ENCODE data around the gene UROC1. TPM values are rescaled to one million over a fixed set of nuclear protein-coding genes. Genes with fewer than 3 reads are reported as not detected.

UROC1 gene
- total and polyA plus RNA-seq, 12 donors: 0.01 TPM; not detected in 11

DNA sequence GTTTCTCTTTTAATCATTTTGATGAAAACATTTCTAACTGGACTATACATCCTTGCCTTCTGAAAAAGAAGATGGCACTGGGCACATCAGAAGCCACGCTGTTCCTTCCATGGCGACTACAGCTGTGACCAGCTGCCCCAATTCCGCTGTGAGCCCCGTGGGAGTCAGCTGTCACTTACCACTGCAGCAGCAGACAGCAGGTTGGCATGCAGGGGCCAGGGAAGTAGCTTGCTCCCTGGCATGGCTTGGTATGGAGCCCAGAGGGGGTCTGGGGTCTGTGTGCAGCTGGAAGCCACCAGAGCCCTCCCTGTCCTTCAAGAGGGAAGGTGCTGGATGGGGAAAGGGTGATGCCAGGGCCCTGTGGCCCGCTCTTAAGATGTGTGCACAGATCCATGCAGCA lies 37.4 kb downstream of the UROC1 start:
- Histone ChIP-seq H3K4me1 (peaks cover 0 to 16% (median 6%) of the 10 kb centered on the region in 9 donors), H3K36me3 (no peaks in the 10 kb centered on the region), H3K9me3 (no peaks in the 10 kb centered on the region), H3K27ac (no peak overlapping the region), H3K4me3 (no peak overlapping the region), H3K27me3 (no peaks in the 10 kb centered on the region)
- intact Hi-C loops (cut with DNase I): no loop called here
- DNase-seq: no peak
- TF ChIP-seq, protein P1, sequence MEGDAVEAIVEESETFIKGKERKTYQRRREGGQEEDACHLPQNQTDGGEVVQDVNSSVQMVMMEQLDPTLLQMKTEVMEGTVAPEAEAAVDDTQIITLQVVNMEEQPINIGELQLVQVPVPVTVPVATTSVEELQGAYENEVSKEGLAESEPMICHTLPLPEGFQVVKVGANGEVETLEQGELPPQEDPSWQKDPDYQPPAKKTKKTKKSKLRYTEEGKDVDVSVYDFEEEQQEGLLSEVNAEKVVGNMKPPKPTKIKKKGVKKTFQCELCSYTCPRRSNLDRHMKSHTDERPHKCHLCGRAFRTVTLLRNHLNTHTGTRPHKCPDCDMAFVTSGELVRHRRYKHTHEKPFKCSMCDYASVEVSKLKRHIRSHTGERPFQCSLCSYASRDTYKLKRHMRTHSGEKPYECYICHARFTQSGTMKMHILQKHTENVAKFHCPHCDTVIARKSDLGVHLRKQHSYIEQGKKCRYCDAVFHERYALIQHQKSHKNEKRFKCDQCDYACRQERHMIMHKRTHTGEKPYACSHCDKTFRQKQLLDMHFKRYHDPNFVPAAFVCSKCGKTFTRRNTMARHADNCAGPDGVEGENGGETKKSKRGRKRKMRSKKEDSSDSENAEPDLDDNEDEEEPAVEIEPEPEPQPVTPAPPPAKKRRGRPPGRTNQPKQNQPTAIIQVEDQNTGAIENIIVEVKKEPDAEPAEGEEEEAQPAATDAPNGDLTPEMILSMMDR (IDR thresholded peaks at IDR 0.05): no peak
- ATAC-seq: no peak
- WGBS, 2 donors: 73 to 85% methylated on average over 5 of the region's 5 CpGs

DNA sequence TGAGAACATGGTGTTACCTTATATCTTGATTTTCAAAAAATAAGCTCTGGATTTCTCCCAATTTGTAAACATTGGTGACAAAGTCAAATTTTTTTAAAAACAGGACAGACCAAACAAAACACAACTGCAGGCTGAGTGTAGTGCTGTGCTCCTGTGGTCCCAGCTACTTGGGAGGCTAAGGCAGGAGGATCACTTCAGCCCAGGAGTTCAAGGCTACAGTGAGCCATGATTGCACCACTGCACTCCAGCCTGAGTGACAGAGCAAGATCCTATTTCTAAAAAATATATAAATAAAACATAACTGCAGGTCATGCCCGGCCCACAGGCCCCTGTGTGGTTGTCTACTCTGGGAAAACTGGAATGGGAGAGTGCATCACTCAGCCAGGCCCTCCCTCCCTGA lies 37.9 kb downstream of the UROC1 start:
- WGBS, 2 donors: 79 to 89% methylated on average over 1 of the region's 1 CpG
- TF ChIP-seq, protein P1 (IDR thresholded peaks at IDR 0.05): no peak
- no peak for ATAC-seq
- no peak overlapping the region for H3K27ac ChIP-seq
- H3K27me3 ChIP-seq: no peaks in the 10 kb centered on the region
- no peaks in the 10 kb centered on the region for H3K9me3 ChIP-seq
- H3K36me3 ChIP-seq: no peaks in the 10 kb centered on the region
- peaks cover 2 to 20% (median 10%) of the 10 kb centered on the region in 9 donors for H3K4me1 ChIP-seq
- intact Hi-C loops (cut with DNase I): loop anchor here in 4 of 10 donors (10.0 kb wide), 3 partner anchors 215 to 235 kb away; no protein-coding TSS in a partner anchor
- no peak for DNase-seq
- H3K4me3 ChIP-seq: no peak overlapping the region

DNA sequence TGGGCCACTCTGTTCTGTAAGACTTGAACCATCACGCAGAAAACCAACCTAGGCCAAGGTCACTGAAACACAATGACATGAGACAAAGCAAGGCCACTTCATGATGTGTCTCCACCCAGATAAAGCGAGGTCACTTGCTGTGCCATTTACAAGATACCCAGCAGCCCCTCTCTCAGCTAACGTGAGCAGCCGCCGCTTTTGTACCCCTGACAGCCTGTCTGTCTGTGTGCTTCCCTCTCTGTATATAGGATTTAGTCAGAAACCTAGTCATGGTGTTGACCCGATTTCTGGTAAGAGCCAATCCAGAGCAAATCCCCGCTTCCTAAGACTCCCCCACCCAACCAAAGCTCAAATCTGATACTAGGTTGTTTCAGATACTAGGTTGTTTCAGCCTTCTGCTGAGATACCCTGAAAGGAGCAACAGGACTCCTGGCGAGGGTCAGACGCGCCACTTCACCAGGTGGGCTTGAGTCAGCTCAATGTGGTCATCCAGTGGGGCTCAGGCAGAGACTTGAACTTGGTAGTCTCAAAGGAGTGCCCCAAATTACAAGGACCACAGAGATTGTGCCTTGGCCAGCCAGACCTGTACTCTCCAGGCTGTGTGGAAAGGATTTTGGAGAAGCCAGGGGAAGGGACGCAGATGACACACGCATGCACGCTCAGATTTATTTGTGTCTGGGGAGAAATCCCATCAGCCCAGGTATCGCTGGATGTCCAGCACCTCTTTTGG lies 38.8 kb downstream of the UROC1 start:
- Histone ChIP-seq H3K4me1 (peaks cover 11 to 29% (median 19%) of the 10 kb centered on the region in 9 donors), H3K4me3 (no peak overlapping the region), H3K36me3 (no peaks in the 10 kb centered on the region), H3K9me3 (no peaks in the 10 kb centered on the region), H3K27me3 (no peaks in the 10 kb centered on the region), H3K27ac (no peak overlapping the region)
- ATAC-seq (no peak), DNase-seq (no peak)
- TF ChIP-seq, protein P1 (IDR thresholded peaks at IDR 0.05): no peak
- intact Hi-C loops (cut with DNase I): loop anchor here in 4 of 10 donors (10.0 kb wide), 3 partner anchors 214 to 234 kb away; no protein-coding TSS in a partner anchor
- WGBS, 2 donors: 93 to 96% methylated on average over 14 of the region's 14 CpGs

DNA sequence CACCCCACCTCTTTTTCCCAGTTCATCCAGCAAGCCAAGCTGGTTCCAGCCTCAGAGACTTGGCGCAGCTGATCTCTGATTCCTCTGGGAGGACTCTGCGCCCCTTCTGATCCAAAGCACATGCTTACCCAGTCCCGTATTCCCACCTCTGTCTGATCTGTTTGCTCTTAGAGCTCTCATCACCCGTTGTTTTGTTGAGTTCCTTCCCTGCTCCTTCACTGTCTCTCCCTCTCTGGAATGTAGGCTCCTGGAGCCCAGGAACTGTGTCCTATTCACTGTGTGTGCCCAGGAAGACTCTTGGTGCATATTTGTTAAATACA lies 40.6 kb downstream of the UROC1 start:
- Histone ChIP-seq H3K27me3 (no peaks in the 10 kb centered on the region), H3K27ac (peak overlapping the region in 2 of 10 donors; percentile 48 to 78), H3K4me1 (peaks cover 27 to 46% (median 36%) of the 10 kb centered on the region in 9 donors), H3K9me3 (no peaks in the 10 kb centered on the region), H3K4me3 (no peak overlapping the region), H3K36me3 (peaks cover 0 to 1% (median 0%) of the 10 kb centered on the region in 9 donors)
- WGBS, 2 donors: 39 to 48% methylated on average over 4 of the region's 4 CpGs
- intact Hi-C loops (cut with DNase I): loop anchor here in 4 of 10 donors (10.0 kb wide), 3 partner anchors 212 to 232 kb away; no protein-coding TSS in a partner anchor
- DNase-seq (no peak), ATAC-seq (no peak)
- TF ChIP-seq, protein P1 (IDR thresholded peaks at IDR 0.05): no peak
